ENCODE data around the gene ZMYM3.
"Not testable (repeated sequence)": the region's sequence is repeated elsewhere in the genome, so short reads cannot be mapped to it uniquely, and the experiment has no call there.

The ZMYM3 gene

DNA sequence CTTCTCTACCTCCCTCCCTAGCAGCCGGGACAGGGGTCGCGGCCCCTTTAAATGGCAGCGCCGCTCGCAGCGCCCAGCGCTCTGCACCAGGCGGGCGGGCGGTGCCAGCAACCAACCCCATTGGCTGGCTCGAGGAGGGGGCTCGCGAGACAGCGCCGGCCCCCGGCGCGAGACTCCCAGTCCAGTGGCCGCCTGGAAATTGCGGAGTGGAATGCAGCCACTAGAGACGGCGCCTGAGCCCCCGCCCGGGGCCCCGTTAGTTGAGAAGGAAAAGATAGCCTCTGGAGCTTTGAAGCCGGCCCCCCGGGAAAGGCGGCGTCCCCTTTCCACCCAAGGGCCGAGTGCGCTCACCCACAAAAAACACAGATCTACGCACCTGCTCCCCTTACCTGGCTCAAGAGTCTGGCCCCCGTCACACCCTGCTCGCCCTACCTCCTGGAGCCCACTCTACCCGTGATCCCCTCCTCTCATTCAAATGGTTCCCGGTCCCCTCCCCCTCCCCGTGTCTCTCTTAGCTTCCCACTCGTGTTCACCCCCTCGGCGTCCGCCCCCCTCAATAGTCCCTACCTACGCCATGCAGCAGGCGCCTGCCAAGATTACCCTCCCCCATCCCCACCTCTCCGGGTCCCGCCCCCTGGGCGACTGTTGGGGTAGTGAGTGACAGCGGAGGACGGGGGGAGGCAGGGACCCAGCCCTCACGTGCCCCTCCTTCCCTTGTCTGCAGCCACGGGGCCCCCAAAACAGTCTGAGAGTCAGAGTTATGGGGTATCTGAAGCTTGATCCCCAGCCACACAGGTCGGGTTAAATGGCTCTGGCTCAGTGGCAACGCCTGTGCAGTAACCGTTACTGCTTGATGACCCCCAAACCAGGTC is at the start of gene ZMYM3:
TSS of gene ZMYM3 (minus strand) at position 49 of the 872 bp plus-strand sequence. CDS start 885 bp downstream, outside the sequence.
- peak; percentile 89 for DNase-seq

DNA sequence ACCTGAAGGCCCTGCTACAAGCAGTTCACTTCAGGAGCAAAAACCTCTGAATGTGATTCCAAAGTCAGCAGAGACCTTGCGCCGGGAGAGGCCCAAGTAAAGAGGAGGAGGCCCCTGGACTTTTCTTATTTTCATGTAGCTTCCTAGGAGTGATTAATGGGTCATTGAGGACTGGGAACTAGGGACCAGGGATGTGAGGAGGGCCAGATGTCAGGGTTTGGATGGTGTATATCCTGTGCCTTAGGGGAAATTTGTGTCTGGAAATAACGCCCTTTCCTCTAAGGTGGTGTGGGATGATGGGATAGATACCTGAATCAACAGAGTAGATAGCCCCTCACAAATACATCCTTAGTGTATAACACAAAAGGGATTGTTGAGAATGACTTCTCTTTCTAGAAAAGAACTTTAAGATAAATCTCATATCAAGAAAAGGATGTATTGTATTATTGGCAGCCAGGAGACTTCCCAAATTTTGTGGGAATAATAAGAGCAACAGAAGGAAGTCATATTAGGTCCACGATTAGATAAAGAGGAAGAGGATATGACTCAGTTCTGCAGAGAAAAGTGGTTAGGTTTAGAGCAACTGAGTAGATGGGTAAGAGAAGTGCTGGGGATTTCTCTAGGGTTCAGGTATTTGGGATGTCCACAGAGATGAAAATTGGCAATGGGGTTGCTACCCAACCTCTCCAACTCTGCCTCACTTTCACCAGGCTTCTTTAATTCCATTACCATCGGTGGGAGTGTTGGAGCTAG is 48.7 kb upstream of the ZMYM3 start:
- DNase-seq, result no peak

DNA sequence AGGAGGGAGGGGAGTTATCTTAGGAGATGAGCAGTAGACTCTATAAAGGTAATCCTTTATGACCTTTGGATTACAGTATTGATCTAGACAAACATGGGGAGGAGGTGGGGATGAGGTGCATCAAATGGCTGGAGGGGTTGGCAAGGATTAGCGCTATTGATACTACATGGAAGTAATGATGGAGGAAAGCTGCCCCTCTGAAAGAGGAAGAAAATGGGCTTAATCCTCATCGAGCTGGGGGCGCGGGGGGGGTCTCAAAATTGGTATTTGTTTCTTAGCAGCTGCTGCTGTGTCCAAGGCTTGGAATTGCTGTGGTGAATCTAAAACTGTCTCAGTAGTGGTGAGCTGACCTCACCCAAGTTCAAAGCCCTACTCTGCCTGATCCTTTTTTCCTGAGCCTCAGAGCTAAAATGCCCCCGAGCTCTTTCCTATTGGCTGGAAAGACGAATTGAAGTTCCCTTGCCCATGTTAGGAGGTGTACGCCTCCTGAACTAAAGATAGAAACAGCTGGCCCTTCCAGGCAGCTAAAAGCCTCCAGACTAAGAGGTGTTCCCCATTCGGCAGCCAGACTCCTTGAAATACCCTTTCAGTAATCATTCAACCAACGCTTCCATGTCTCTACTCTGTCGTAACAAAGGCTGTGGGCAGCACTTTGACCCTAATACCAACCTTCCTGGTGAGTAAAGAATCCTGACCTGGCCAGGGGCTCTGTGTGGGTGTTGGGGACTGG is 47.4 kb upstream of the ZMYM3 start, which contains the start of gene ITGB1BP2:
TSS of gene ITGB1BP2 (plus strand) at position 556 of the 730 bp plus-strand sequence. CDS start at position 613, 57 bp downstream.
- peak; percentile 20 for DNase-seq

DNA sequence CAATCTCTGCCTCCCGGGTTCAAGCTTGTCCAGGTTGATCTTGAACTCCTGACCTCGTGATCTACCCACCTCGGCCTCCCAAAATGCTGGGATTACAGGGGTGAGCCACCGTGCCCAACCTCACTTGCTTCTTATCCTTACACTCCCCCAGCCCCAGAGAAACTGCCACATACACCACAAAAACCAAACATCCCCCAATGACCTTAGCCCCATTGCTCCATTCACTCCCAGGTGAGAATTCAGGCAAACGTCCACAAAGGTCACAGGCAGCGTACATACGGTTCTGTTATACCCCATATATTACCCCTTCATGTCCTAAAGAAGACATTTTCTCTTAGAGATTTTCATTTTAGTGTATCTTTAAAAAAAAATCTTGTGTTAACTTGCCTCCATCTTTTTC is 46.6 kb upstream of the ZMYM3 start:
- not testable (repeated sequence) for DNase-seq

DNA sequence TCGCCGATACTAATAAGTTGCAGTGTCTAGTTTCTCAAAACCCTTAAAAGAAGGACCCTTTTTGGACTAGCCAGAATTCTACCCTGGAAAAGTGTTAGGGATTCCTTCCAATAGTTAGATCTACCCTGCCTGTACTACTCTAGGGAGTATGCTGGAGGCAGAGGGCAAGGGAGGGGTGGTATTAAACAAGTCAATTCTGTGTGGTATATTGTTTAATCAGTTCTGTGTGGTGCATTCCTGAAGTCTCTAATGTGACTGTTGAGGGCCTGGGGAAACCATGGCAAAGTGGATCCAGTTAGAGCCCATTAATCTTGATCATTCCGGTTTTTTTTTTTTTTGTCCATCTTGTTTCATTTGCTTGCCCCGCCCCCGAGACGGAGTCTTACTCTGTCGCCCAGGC is 46.1 kb upstream of the ZMYM3 start:
- DNase-seq, result not testable (repeated sequence)

DNA sequence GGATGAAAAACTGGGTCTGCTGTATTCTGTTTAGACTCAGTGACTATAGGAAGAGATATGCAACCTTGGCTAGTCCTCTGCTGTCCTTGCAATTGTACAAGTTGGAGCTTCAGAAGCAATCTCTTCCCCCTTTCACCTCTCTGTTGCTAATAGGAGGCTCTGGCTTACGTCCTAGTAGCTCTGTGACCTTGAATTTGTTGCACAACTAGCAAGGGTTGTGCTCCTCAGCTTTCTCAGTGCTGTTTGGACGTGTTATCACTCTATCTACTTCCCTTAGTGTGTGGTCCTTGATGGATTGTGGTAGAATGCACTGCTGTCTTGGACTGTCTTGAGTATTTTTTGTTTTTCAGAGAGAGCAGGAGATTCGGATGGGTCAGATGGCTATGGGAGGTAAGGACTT is 44.2 kb upstream of the ZMYM3 start:
- DNase-seq, result no peak

DNA sequence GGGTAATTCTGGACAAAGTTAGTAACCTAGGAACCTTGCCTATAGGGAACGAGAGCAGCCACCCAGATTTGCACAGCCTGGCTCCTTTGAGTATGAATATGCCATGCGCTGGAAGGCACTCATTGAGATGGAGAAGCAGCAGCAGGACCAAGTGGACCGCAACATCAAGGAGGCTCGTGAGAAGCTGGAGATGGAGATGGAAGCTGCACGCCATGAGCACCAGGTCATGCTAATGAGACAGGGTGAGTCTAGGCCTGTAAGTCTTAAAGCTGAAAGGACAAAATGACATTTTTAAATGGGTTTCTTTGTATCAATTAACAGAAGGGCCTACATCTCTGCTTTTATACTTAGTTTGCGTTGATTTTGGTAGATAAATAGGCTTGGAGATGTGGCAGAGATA is 42.9 kb upstream of the ZMYM3 start:
- no peak for DNase-seq

DNA sequence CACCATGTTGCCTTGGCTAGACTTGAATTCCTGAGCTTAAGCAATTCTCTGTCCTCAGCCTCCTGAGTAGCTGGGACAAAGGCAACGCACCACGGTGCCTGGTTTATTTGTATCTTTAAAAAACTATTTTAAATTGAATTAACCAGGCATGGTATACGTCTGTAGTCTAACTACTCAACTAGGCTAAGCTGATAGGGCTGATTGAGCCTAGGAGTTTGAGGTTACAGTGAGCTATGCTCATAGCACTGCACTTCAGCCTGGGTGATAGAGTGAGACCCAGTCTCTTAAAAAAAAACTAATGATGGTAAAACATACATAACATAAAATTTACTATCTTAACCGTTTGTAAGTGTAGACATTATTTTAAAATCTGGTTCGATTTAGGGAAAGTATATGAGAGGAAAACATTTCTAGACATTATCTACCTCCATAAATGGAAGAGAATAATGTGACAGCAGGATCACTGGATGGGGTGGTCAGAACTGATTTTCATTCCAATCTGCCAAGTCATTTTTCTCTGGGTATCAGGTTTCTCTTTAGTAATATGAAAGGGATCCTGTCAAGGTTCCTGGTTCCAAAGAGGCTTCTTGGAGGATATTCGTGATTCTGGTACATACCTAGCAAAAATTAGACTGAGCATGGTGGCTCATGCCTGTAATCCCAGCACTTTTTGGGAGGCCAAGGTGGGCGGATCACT is 38.9 kb upstream of the ZMYM3 start:
- no peak for DNase-seq

DNA sequence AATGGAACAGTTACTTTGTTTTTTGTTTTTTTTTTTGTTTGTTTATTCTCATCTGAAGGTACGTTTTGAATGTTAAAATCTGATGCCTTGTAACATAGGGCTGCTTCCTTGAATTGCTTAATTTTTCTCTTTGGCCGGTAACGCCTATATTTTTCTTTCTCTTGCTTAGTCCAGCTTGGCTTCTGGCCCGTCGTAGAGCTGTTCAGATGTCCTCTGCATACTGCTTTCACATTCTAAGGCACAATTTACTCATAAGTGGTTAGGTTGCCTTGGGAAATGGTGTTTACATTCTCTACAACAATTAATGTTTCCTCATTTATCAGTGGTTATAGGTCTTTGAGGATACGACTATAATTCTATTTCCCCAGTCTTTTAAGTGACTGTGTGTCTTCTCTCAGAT is 37.4 kb upstream of the ZMYM3 start:
- DNase-seq, result no peak

DNA sequence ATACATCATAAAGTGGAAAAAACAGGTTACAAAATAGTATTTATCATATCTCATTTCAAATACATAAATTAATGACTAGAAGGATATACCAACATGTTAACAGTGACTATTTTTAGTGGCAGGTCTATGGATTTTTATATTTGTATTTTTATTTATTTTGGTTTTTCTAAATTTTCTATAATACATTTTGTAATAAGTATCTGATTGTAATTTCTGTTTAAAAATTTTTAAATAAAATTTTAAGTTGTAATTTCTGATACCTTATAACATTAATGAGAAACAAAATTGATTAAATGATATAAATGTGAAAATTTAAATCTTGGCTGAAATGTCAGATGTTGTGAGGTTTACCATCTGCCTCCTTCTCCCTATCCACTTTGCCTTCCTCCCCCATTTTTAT is 32.0 kb upstream of the ZMYM3 start:
- no peak for DNase-seq

DNA sequence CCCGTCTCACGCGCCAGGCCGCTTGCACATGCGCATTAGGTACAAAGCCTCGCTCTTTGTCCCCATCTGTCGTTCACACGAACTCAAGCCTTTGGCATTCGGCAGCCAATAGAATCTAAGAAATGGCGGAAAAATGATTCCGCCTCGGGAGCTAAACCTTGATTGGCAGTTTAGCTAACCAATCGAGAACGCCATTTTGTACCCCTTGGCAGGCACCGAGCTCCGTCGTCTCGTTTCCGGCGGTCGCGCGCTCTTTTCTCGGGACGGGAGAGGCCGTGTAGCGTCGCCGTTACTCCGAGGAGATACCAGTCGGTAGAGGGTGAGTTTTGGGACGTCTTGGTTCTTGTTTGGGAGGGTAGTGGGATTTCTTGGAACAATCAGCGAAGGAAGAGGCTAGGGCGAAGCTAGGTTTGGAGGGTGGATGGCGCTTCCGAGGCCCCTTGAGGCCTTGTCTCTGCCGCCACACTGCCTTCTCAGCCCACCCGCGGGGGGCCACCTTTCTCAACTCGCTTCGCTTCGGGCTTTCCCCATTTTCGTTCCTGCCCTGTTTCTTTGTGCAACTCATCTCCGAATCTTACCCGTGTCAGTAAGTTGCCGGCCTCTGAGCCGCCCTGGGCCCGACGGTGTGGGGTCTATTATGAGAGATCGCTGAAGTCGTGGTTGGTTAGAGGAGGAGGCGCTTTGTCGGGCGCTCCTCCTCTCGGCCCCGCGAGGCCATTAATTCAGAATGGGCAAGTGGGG is 29.6 kb upstream of the ZMYM3 start, which contains the start of gene NONO:
TSS of gene NONO (plus strand) at position 233 of the 741 bp plus-strand sequence. CDS start 7,003 bp downstream, outside the sequence.
- peak; percentile 99 for DNase-seq

DNA sequence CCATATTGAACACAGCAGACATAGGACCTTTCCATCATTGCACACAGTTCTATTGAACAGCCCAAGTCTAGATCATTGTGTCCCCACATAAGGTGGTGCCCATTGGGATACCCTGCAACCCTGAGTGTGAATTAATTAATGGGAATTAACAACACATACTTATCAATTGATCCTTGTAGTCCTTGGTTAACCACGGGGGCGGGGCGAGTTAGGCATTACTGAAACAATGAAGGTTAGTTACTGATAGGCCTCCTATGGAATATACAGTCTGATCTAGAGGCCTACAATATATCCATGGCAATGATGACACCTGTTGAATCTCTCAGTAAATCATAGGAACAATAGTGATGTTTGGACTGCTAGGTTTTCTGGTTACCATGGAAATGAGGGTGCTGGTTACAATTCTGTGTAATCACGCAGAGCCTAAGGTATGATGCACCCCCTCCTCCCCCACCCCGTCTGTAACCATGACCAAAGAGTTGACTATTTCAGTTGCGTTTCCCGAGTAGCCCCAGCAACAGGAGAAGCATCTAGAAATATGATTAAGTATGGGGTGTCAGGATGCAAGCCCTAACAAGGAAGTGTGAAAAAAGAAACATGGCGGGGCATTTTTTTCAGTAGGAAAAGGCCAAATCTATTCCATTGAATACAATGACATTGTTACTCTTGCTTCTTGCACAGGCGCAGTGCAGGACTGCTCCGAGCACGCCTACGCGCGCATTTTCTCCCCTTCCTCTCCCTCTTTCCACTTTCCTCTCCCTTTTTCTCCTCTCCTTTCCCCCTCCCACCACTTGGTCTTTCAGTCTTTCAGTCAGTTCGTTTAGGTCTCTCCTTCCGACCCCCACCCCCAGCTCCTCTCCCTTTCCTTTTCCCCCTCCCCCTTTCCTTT is 28.8 kb upstream of the ZMYM3 start:
- DNase-seq, result no peak

DNA sequence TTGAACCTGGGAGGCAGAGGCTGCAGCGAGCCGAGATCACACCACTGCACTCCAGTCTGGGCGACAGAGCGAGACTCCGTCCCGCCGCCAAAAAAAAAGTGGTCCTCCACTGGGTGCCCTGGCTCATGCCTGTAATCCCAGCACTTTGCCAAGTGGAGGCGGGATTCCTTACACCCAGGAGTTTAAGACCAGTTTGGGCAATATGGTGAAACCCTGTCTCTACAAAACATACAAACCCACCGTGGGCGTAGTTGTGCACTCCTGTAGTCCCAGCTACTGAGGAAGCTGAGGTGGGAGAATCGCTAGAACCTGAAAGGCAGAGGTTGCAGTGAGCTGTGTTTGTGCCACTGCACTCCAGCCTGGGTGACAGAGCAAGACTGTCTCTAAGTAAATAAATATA is 27.4 kb upstream of the ZMYM3 start:
- not testable (repeated sequence) for DNase-seq

DNA sequence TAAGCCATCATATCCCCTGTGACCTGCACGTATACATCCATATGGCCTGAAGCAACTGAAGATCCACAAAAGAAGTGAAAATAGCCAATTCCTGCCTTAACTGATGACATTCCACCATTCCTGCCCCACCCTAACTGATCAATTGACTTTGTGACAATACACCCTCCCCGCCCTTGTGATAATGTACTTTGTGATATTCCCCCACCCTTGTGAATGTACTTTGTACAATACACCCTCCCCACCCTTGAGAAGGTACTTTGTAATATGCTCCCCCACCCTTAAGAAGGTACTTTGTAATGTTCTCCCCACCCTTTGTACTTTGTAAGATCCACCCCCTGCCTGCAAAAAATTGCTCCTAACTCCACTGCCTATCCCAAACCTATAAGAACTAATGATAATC is 18.4 kb upstream of the ZMYM3 start:
- DNase-seq, result not testable (repeated sequence)

DNA sequence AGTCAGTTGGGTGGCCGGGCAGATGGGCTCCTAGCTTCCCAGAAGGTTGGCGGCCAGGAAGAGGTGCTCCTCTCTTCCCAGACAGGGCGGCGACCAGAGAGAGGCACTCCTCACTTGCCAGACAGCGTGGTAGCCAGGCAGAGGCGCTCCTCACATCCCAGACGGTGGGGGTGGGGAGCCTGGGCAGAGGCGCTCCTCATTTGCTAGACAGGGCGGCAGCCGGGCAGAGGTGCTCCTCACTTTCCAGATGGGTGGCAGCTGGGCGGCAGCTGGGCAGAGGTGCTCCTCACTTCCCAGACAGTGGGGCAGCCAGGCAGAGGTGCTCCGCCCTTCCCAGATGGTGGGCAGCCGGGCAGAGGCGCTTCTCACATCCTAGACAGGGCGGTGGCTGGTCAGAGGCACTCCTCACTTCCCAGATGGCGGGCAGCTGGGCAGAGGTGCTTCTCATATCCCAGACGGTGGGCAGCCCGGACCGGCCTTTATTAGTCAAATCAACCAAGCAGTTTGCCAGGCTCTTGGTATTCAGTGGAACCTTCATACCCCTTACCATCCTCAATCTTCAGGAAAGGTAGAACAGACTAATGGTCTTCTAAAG is 16.0 kb upstream of the ZMYM3 start:
- DNase-seq, result no peak

DNA sequence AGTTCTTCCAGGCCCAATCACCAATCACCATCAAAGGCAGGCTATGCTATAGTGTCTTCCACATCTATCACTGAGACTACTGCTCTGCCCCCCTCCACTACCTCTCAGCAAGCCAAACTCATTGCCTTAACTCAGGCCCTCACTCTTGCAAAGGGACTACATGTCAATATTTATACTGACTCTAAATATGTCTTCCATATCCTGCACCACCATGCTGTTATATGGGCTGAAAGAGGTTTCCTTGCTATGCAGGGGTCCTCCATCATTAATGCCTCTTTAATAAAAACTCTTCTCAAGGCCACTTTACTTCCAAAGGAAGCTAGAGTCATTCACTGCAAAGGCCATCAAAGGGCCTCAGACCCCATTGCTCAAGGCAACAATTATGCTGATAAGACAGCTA is 14.7 kb upstream of the ZMYM3 start:
- not testable (repeated sequence) for DNase-seq

DNA sequence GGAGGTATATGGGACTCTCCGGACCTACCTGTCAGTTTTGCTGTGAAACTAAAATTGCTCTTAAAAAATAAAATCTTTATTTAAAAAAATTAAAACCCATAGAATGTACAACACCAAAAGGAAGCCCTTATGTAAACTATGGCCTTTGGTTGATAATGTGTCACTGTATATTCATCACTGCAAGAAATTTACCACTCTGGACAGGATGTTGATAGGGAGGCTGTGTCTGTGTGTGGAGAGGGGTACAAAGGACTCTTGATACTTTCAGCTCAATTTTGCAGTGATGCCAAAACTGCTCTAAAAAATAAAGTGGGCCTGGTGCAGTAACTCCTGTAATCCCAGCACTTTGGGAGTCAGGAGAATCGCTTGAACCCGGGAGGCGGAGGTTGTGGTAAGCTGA is 2.9 kb upstream of the ZMYM3 start:
- DNase-seq, result no peak

DNA sequence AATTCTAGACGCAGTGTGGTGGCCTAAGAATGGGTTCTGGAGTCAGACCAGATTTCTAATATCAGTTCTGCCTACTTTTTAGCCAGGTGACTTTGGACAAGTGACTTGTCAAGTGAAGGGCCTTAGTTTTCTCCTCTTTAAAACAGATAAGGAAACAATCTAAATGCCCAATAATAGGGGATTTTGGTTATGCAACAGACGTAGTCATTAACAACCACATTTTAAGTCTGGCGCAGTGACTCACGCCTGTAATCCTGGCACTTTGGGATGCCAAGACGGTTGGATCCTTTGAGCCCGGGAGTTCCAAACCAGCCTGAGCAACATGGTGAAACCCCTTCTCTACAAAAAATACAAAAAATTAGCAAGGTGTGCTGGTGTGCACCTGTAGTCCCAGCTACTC is 2.1 kb upstream of the ZMYM3 start:
- DNase-seq, result no peak

DNA sequence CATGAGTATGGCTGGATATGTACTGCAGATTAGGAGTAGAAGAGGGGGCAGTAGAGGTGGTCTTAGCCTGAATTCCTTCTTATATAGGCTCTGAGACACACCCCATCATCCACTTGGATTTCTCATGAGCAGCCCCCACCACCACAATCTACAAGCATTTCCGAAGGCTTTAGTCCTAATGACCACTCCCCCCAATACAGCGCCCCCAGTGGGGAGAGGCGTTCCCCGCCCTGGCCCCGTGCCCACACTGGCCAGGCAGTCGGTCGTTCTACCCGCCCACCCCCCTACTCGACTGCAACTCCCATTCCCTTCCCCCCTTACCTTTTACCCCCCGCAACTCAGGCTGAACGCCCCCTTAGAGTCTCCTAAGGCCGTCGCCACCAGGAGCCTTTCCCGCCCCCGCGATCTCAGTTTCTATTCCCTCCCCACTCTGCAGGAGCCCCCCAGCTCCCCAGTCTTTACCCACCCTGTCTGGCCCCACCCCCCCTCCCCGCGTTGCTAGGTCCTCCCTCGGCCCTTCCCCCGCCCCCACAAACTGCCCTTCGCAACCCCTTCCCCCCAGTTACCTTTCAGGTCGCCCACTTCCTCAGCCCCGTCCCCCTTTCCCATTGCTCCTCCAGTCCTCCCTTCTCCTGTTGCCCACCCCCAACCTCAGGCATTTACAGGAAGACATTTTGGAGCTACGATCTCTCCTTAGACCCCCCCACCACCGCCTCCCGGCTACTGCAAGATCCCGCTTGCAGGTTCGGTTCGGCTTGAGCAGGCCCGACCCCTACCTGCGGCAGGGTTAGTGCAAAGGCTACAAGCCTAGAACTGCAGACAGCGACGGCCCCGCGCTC is 468 bp downstream of the ZMYM3 start:
- DNase-seq, result peak; percentile 28

All from NCI-H2227 treated with DMSO at 0.1 percent for 48 hours (cell line).